ENCODE results near the gene ABCG2. TPM values are rescaled to one million over a fixed set of nuclear protein-coding genes. Genes with fewer than 3 reads are reported as not detected.

The ABCG2 gene
- total and polyA plus RNA-seq, 2 of the 8 experiments (the other 6 are each of a cell fraction or from before 2014, with no cell fraction given) = 2.4 to 4.6 TPM

- no peak overlapping the region for H4K5ac ChIP-seq (ENCODE audit: insufficient read length, low read depth, low read length)
- no peak overlapping the region for H2BK20ac ChIP-seq (ENCODE audit: low read length)
- H3K27ac ChIP-seq (ENCODE audit: low read depth, low read length) = no peak overlapping the region
- no peaks in the 10 kb centered on the region for H3K79me1 ChIP-seq (ENCODE audit: low read depth, low read length)
- no peaks in the 10 kb centered on the region for H3K23me2 ChIP-seq (ENCODE audit: low read depth, low read length)
- H3K4me2 ChIP-seq (ENCODE audit: insufficient read depth in 1 of 2, low read depth in 2 of 2, low read length in 2 of 2) = no peak overlapping the region
- no peaks in the 10 kb centered on the region for H3K79me2 ChIP-seq (ENCODE audit: control insufficient read depth in 1 of 2, insufficient read depth in 2 of 2, low read length in 2 of 2)
- H2BK120ac ChIP-seq (replicated peaks; ENCODE audit: low read depth, low read length) = no peak overlapping the region
- no peak for FAIRE-seq
- CTCF ChIA-PET (ENCODE audit: partially characterized antibody) = interaction anchor here (0.9 to 4.0 kb wide), 3 partner anchors 138 to 151 kb away, joined by 3 to 17 read pairs (median 4); no protein-coding TSS in a partner anchor
- no peak overlapping the region for H2AFZ ChIP-seq (ENCODE audit: low read length)
- H4K8ac ChIP-seq (ENCODE audit: extremely low read depth, insufficient read depth, low read length) = no peak overlapping the region
- no peak overlapping the region for H3K4me3 ChIP-seq (ENCODE audit: extremely low read depth in 1 of 4, insufficient read depth in 2 of 4, low read depth in 3 of 4, low read length in 4 of 4)
- WGBS, 2 experiments (ENCODE audit: extremely low coverage in 1 of 2, insufficient coverage in 1 of 2, insufficient read length in 1 of 2, insufficient replicate concordance in 2 of 2, low coverage in 1 of 2, low lambda C conversion rate in 2 of 2, missing lambda C conversion rate in 1 of 2) = 95% methylated on average over 2 of the region's 2 CpGs; no CpG with 5 or more reads in 1 of the 2 experiments
- H3K36me3 ChIP-seq (ENCODE audit: control insufficient read depth in 2 of 4, insufficient read depth in 4 of 4, low read length in 3 of 4) = peaks cover 2 to 62% (median 17%) of the 10 kb centered on the region in 4 experiments; a peak in 6 of 8 replicates
- H3K23ac ChIP-seq (ENCODE audit: insufficient read length) = no peak overlapping the region
- no peak overlapping the region for H3K56ac ChIP-seq (replicated peaks; ENCODE audit: insufficient read length, low read depth, low read length)
- no peak overlapping the region for H3K14ac ChIP-seq (ENCODE audit: insufficient read length)
- no peak overlapping the region for H2AK5ac ChIP-seq (ENCODE audit: low read depth, low read length)
- H3K4me1 ChIP-seq (replicated peaks in 1 of 4; ENCODE audit: control insufficient read depth in 3 of 4, insufficient read depth in 4 of 4, low read length in 3 of 4) = no peaks in the 10 kb centered on the region
- H3K9me3 ChIP-seq (ENCODE audit: insufficient read depth in 2 of 2, low read depth in 1 of 2, low read length in 1 of 2) = no peaks in the 10 kb centered on the region
- POLR2A ChIA-PET (ENCODE audit: partially characterized antibody) = no interaction called here
- no peak overlapping the region for H3K4ac ChIP-seq (replicated peaks; ENCODE audit: insufficient read length, low read depth, low read length)
- DNase-seq (ENCODE audit: low read depth in 1 of 2, low spot score in 2 of 2) = no peak
- H3K9ac ChIP-seq (replicated peaks in 1 of 4; ENCODE audit: extremely low read depth in 1 of 4, low read depth in 3 of 4, low read length in 3 of 4) = no peak overlapping the region
- no peak overlapping the region for H3K18ac ChIP-seq (ENCODE audit: extremely low read depth, low read length)
- H4K20me1 ChIP-seq (replicated peaks in 1 of 2; ENCODE audit: control insufficient read depth in 1 of 2, insufficient read depth in 2 of 2, low read length in 2 of 2) = no peaks in the 10 kb centered on the region
- H2BK5ac ChIP-seq (ENCODE audit: low read depth, low read length) = no peak overlapping the region
- H2BK12ac ChIP-seq (ENCODE audit: low read depth, low read length) = no peak overlapping the region
- H3K27me3 ChIP-seq (replicated peaks in 1 of 4; ENCODE audit: control insufficient read depth in 3 of 4, extremely low read depth in 1 of 4, insufficient read depth in 3 of 4, low read length in 3 of 4) = no peaks in the 10 kb centered on the region
- H4K91ac ChIP-seq (replicated peaks; ENCODE audit: insufficient read length, low read length) = no peak overlapping the region
- H2BK15ac ChIP-seq (ENCODE audit: low read length) = no peak overlapping the region
- TF ChIP-seq SIN3A (conservative IDR thresholded peaks at IDR 0.05 in 1 of 2, IDR thresholded peaks at IDR 0.05 in 1 of 2; ENCODE audit: low read depth in 1 of 2, low read length in 2 of 2) = no peak
- TF ChIP-seq CTCF (IDR thresholded peaks at IDR 0.05; ENCODE audit: control extremely low read depth in 1 of 3, insufficient read depth in 1 of 3, low read depth in 1 of 3, low read length in 3 of 3) = no peak
- TF ChIP-seq CTBP2 (IDR thresholded peaks at IDR 0.05; ENCODE audit: borderline replicate concordance, insufficient read depth, insufficient read length, low read length) = no peak
- no peak for TF ChIP-seq SP1 (IDR thresholded peaks at IDR 0.05; ENCODE audit: low read depth, low read length)
- no peak for TF ChIP-seq TEAD4 (IDR thresholded peaks at IDR 0.05; ENCODE audit: low read depth, low read length)
- TF ChIP-seq EZH2 (IDR thresholded peaks at IDR 0.05; ENCODE audit: low read depth, low read length, severe bottlenecking) = no peak
- TF ChIP-seq E2F6 (IDR thresholded peaks at IDR 0.05) = no peak
- no peak for TF ChIP-seq CHD2 (IDR thresholded peaks at IDR 0.05; ENCODE audit: low read length)
- TF ChIP-seq HDAC2 (IDR thresholded peaks at IDR 0.05; ENCODE audit: borderline replicate concordance in 1 of 2, low read depth in 2 of 2, low read length in 2 of 2) = no peak
- TF ChIP-seq TBP (IDR thresholded peaks at IDR 0.05; ENCODE audit: low read depth, low read length) = no peak
Measured at GRCh38 chr4:88059766-88060165, 98.7 kb downstream of the ABCG2 start.
